Chondrocyte (in vitro differentiated cells): ENCODE results near the gene TSPAN5. TPM values are rescaled to one million over a fixed set of nuclear protein-coding genes. Genes with fewer than 3 reads are reported as not detected.

Source experiments
- DNase-seq: peaks from one replicate; pipeline ENCODE4 v3.0.0; 2021; ENCODE audit warnings: mixed read lengths, low spot score
- H3K27ac Mint-ChIP-seq: one replicate; pipeline ENCODE4 v1.8.0; 2021; ENCODE audit warnings: mild to moderate bottlenecking, moderate library complexity, mixed read lengths; ENCODE audit not compliant: unreplicated experiment
- H3K27me3 Mint-ChIP-seq: 2 replicates; pipeline ENCODE4 v1.8.0; 2021; ENCODE audit warnings: low read depth, mixed read lengths
- H3K36me3 Mint-ChIP-seq: 2 replicates; pipeline ENCODE4 v1.8.0; 2021; ENCODE audit warnings: low read depth, mixed read lengths
- H3K4me1 Mint-ChIP-seq: 2 replicates; pipeline ENCODE4 v1.8.0; 2021; ENCODE audit warnings: low read depth, mild to moderate bottlenecking, mixed read lengths
- H3K4me3 Mint-ChIP-seq: one replicate; pipeline ENCODE4 v1.8.0; 2021; ENCODE audit warnings: mild to moderate bottlenecking, moderate library complexity, mixed read lengths; ENCODE audit not compliant: unreplicated experiment
- H3K9me3 Mint-ChIP-seq: 2 replicates; pipeline ENCODE4 v1.8.0; 2021; ENCODE audit warnings: low read depth, mixed read lengths
- CTCF ChIP-seq: fragments of 200-600 bp; sonication (generic); IDR thresholded peaks from 2 replicates; pipeline ENCODE4 v1.5.0; 2021; ENCODE audit warnings: antibody characterized with exemption, mild to moderate bottlenecking, moderate library complexity
- total RNA-seq: library from RNA; stranded (reverse); gene quantifications from 3 replicates; pipeline ENCODE4 v1.2.1, GENCODE V29; 2021

TSPAN5 gene
- total RNA-seq, 1 donor from 2014 or later: 55.5 TPM

DNA sequence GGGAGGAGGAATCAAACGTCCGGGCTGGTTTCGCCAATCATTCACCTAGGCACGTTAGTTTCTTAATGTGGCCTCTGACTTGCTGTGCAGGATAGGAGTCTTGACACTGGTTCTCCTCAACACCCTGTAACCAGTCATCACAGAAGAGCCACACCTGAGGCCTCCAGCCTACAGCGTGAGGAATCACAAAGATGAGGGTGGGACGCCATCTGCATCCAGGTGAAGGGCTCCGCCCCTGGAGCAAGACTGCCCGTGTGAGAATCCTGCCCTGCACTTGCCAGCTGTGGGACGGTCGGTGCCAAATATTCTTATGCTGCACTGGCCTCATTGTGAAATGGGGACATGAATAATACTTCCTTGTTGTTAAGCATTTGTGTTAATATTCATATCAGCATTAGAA, 35.7 kb upstream of the TSPAN5 start:
- TF ChIP-seq CTCF: no peak
- DNase-seq: no peak
- no peak overlapping the region for H3K4me3 Mint-ChIP-seq
- no peaks in the 10 kb centered on the region for H3K27me3 Mint-ChIP-seq
- H3K36me3 Mint-ChIP-seq: peaks cover 2% of the 10 kb centered on the region
- peaks cover 24% of the 10 kb centered on the region for H3K9me3 Mint-ChIP-seq
- H3K4me1 Mint-ChIP-seq: peaks cover 3% of the 10 kb centered on the region
- H3K27ac Mint-ChIP-seq: no peak overlapping the region

DNA sequence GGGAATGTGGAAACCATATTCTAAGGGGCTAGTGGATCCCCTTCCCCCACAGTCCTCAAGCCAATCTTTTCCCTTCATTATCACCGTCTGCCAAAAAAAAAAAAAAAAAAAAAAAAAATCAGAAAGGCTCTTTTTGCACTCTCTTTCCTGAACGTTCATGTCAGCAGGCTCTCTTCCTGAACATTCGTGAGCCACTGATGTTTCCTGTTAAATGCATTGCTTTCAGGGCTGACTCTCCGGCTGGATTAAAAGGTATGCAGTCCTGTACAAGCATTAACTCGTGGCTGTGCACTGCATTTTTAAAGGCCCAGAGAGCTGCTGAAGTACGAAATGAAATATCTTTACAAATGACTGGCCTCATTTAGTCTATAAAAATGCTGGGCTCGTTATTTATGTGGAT, 34.0 kb upstream of the TSPAN5 start:
- Mint-ChIP-seq H3K27me3 (no peaks in the 10 kb centered on the region), H3K27ac (no peak overlapping the region), H3K9me3 (peaks cover 14% of the 10 kb centered on the region), H3K36me3 (peaks cover 2% of the 10 kb centered on the region), H3K4me1 (peaks cover 13% of the 10 kb centered on the region), H3K4me3 (no peak overlapping the region)
- no peak for DNase-seq
- TF ChIP-seq CTCF: no peak

- H3K9me3 Mint-ChIP-seq: peaks cover 7% of the 10 kb centered on the region
- H3K4me1 Mint-ChIP-seq: peaks cover 13% of the 10 kb centered on the region
- no peaks in the 10 kb centered on the region for H3K27me3 Mint-ChIP-seq
- H3K27ac Mint-ChIP-seq: no peak overlapping the region
- no peak for TF ChIP-seq CTCF
- no peak overlapping the region for H3K4me3 Mint-ChIP-seq
- H3K36me3 Mint-ChIP-seq: no peaks in the 10 kb centered on the region
- DNase-seq: no peak
Observed at GRCh38 chr4:98691588-98691987, 33.2 kb upstream of the TSPAN5 start.

DNA sequence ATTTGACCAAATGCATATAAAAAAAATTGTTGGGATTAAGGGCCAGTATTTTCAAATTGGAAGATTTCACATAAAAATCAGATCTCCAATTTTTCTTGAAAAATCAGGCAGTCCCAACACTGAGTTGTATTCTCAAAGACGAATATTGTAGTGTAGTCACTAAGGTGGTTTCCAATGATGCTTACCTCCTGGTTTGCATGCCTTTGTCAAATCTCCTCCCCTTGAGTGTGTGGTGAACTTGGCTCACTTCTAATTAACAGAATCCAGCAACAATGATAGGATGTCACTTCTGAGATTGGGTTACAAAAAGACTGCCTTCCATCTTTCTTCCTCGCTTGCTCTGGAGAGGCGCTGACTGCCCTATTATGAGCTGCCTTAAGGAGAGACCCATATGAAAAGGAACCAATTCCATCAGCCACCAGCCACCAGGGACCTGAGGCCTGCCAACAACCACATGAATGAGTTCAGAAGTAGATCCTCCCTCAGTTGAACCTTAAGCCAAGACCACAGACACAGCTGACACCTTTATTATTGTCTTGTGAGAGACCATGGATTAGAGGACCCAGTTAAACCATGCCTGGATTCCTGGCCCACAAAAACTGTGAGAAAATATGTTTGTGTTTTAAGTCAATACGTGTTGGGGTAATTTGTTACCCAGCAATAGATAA, 31.2 kb upstream of the TSPAN5 start:
- H3K27me3 Mint-ChIP-seq: no peaks in the 10 kb centered on the region
- no peak for DNase-seq
- TF ChIP-seq CTCF: no peak
- H3K9me3 Mint-ChIP-seq: no peaks in the 10 kb centered on the region
- H3K4me1 Mint-ChIP-seq: peaks cover 13% of the 10 kb centered on the region
- H3K27ac Mint-ChIP-seq: no peak overlapping the region
- H3K36me3 Mint-ChIP-seq: no peaks in the 10 kb centered on the region
- no peak overlapping the region for H3K4me3 Mint-ChIP-seq

DNA sequence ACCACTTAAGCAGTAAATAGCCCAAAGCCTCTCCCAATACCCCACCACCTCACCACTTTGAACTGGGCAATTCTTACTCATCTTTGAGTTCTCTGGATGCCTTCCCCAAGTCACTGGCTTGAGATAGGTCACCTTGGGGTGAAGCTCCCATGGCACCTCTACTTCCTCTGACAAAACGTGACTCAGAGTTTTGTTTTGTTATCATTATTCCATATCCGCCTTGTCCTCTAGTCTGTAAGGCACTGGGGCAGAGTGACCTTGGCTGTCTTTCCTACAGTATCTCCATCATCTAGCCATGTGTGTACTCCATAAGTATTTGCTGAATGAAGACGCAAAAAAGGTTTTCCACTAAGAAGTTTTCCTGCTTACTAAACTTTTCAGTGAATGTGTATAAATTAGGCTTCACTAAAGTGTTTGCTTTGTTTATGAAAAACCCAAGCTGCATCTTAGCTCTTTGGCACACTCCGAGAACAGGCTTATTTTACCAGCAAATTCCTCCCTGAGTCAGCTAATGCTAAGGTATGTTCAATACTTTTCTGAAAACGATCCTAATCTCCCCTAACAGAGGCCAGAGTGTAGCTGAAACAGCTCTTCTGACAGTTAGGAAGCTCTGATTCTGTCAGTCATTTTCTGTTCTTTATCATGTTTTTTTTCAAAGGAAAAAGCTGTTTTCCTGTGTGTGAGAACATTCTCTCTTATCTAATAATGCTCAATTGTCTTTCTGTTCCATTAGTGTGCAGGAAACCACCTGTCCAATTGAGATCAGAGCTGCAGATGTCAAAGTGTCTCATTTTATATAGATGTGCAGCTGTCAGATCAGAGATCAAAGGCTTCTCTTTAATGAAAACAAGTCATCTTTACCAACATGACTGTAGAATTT, 30.2 kb upstream of the TSPAN5 start:
- no peak overlapping the region for H3K4me3 Mint-ChIP-seq
- no peak for TF ChIP-seq CTCF
- H3K27ac Mint-ChIP-seq: no peak overlapping the region
- H3K36me3 Mint-ChIP-seq: no peaks in the 10 kb centered on the region
- no peaks in the 10 kb centered on the region for H3K9me3 Mint-ChIP-seq
- peaks cover 13% of the 10 kb centered on the region for H3K4me1 Mint-ChIP-seq
- DNase-seq: no peak
- H3K27me3 Mint-ChIP-seq: no peaks in the 10 kb centered on the region
